Urothelium cell line (cell line): ENCODE measurements around the gene PSEN2.
A peak's percentile ranks its signal among the peaks of the same experiment; 100 is the strongest.
"Not testable (repeated sequence)": the region's sequence is repeated elsewhere in the genome, so short reads cannot be mapped to it uniquely, and the experiment has no call there.

Experiments
- DNase-seq: peaks from one replicate; pipeline ENCODE4 v3.0.0; 2011; ENCODE audit warnings: low spot score, mixed read lengths
- FAIRE-seq: peaks from 2 replicates; lab custom pipeline; 2011; peaks lifted over from hg19 to GRCh38; lab: Jason Lieb, UNC

The PSEN2 gene

DNA sequence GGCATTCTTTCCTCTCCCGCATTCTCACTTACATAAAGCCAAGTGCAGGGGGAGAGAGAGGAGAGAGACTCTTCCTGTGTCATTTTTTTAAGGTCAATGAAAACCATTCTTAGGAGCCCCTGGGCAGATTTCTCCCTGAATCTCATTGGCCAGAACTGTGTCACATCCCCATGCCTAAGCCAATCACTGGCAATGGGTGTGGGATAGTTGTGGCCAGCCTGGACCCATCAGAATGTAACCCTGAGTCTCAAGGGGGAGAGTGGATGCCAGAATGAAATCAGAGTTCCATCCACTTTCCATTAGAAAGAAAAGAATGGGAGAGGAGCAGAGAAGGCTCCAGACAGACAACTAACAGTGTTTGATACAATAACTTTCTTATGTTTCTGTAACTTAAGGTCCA, 38.5 kb downstream of the PSEN2 start:
- FAIRE-seq (no peak), DNase-seq (no peak)

DNA sequence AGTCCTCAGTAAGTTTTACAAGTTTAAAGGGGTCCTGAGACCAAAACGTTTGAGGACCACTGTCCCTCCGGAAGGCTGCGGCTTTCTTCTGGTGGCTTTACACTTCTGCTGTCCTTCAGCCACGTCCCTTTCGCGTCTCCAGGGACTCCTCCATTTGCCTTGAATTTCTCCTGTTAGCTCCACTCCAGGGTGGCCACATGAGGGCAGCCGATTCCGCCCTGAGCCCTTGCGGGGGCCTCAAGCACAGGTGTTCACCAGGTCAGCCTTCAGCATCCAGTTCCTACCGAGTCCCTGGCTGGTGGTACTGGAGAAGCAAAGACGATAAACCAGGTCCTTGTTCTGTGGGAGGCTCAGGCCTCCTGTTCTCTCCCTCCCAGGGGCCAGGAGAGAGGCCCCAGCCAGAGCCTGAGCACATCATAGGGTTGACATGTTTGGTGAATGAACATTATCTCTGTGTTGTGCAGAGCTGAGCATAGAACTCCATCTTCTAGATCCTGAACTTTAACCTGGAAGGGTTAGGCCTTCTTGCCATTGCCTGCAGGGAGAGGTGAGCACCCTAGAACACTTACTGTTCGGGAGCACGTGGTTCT, 42.3 kb downstream of the PSEN2 start:
- DNase-seq: peak; percentile 13
- FAIRE-seq: no peak

DNA sequence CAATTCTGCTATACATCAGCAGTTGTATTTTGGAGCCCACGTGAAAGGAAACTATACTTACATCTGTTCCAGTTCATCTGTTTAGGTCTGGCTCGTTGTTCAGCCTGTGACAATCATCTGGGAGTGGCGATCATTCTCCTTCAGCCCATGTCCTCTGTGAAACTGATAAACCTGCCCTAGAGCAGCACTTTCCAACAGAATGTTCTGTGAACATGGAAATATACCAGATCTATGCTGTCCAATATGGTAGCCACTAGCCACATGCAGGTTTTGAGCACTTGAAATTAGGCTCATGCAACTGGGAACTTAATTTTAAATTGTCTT, 45.2 kb downstream of the PSEN2 start:
- no peak for FAIRE-seq
- DNase-seq: no peak

DNA sequence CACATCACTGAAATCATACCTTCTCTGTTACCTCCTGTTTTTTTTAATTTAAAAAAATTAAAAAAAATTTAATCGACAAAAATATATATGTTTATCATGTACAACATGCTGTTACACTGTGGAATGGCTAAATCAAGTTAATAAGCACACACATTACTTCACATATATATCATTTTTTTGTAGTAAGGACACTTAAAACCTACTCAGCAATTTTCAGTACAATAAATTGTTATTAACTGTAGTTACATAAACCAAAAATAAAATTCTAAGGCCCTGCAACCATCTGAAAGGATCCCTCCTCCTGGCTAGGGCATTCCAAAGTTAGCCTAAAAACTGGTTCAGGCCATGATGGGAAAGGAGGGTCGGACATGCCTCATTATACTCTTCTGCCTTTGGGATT, 46.1 kb downstream of the PSEN2 start:
- FAIRE-seq (no peak), DNase-seq (no peak)

DNA sequence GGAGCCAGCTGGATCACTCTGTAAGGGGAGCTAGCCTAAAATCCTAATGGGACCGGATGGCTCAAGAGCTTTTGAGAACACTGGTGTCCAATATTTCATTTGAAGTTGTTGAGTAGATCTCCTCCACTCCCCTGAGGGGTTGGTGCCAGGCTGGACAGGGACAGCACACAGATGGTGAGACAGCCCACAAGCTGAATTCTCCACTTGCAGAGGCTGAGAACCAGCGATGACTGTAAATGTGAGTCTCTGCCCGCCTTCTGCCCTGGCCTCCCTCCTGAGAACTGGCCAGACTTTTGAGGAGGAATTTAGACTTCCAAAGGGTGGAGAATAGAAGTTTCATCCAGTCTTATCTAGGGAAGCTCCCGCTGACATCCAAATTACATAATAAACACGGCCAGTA, 49.2 kb downstream of the PSEN2 start:
- DNase-seq (no peak), FAIRE-seq (no peak)

DNA sequence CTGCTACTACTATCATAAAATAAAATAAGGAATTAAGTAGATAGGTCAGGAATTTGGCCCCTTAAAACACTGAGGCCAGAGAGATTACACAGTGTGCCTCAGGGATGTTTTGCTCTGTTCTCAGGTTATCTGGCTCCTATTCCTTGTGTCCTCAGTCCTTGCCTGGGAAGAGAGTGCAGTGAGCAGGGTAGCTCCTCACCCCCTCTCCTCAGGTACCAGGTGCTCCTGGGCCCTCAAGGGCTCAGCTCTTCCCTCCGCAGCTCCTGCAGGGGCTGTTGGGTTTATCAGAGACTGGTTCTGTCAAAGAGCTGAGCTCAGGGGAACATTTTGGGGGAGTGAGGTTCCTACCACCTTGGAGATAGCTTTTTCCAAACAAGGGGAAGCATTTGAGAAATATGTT, 49.6 kb downstream of the PSEN2 start:
- DNase-seq: no peak
- FAIRE-seq: no peak

DNA sequence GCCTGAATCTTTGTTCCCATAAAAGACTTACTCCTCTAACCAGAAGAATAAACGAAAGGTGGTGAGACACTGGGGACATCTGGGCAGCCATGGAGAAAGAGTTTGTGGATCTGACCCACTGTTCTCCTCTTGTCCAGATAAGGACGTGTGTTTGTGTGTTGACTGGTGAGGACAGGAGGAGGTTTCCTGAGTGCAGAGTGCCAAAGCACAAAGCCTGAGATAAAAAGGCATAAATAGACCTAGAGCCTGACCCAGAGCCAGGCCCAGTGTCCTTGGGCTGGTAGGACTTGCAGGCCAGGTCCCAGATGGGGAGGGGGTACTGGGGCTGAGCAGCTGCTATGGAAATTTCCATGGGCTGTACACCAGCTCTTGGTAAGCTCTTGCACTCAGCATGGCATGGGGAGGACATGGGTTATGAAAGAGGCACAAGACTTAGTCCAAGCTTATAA, 50.1 kb downstream of the PSEN2 start:
- no peak for FAIRE-seq
- DNase-seq: no peak

DNA sequence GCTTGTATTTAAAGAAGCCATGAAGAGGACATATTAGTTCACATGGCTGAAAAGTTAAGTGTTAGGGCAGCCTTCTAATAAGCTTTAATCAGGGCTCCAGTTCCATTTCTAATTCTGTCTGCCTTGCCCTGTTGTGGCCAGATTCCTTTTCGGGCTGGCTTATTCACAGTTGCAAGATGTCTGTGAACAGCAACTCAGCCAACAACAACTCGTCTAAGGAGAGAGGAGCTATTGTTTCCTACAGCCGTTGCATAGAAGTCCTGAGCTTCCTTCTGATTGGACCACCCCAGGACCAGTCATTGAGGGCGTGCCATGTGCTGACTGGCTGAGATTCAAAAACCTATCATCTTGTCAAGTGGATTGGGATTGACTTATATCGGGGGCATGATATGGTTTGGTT, 51.1 kb downstream of the PSEN2 start:
- FAIRE-seq (no peak), DNase-seq (no peak)

DNA sequence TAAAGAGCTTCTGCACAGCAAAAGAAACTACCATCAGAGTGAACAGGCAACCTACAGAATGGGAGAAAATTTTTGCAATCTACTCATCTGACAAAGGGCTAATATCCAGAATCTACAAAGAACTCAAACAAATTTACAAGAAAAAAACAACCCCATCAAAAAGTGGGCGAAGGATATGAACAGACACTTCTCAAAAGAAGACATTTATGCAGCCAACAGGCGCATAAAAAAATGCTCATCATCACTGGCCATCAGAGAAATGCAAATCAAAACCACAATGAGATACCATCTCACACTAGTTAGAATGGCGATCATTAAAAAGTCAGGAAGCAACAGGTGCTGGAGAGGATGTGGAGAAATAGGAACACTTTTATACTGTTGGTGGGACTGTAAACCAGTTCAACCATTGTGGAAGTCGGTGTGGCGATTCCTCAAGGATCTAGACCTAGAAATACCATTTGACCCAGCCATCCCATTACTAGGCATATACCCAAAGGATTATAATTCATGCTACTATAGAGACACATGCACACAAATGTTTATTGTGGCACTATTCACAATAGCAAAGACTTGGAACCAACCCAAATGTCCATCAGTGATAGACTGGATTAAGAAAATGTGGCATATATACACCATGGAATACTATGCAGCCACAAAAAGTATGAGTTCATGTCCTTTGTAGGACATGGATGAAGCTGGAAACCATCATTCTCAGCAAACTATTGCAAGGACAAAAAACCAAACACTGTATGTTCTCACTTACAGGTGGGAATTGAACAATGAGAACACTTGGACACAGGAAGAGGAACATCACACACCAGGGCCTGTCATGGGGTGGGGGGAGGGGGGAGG, 59.1 kb downstream of the PSEN2 start:
- not testable (repeated sequence) for FAIRE-seq

DNA sequence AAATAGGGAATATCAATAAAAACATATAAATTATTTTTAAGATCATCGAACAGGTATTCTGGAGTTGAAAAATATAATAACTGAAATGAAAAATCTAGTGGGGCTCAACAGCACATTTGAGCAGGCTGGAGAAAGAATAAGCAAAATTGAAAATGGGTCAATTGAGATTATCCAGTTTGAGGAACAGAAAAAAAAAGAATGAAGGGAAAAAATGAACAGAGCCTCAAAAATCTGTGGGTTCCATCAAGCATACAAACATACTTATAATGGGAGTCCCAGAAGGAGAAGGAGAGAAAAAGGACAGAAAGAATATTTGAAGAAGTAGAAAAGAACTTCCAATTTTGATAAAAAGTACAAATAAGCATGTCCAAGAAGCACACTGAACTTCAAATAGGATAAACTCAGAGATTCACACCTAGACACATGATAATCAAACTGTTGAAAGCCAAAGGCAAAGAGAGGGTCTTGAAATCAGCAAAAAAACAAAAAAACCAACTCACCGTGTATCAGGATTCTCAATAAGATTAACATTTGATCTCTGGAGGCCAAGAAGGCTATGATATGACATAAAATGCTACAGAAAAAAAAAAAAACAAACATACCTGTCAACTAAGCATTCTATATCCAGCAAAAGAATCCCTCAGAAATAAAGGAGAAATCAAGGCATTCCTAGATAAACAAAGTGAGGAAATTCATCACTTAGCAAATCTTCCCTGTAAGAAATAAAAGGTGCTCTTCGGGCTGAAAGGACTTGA, 64.2 kb downstream of the PSEN2 start:
- DNase-seq (no peak), FAIRE-seq (no peak)

More for the DNA sequence above, 59.1 kb downstream of the PSEN2 start:
- DNase-seq: not testable (repeated sequence)

DNA sequence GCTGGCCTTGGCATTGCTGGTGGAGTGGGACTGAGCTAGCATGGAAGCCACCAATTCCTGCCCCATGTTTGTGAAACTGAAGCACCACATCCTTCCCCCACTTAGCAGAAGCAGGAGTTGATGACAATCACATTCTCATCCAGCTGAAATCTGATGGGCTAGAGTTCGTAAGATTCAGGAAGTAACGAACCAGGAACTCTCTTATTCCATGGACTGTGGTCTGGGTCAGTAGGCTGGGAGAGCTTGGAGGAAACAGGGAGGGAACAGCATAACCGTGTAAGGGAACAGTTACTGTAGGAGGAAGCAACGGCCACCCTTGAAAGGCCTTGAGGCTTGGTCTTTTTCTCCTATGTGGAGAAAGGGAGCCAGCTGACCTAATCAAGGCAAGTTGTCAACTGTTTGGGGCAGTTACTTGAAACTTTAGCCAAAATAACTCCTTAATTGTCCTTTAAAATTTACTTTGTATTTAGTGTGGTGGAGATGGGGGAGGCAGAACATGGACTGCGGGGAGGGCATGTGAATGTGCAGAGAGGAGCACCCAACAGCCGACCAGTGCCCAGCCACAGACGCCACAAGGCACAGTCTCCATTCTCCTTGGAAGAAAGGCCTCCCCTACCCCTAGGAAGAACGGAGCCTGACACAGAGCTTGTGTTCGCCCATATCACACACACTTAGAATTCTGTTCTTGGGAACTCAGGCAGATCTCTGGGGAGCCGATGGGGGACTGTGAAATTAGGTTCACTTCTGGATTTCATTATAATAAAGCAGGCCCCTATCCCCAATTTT, 67.7 kb downstream of the PSEN2 start:
- DNase-seq (no peak), FAIRE-seq (no peak)

DNA sequence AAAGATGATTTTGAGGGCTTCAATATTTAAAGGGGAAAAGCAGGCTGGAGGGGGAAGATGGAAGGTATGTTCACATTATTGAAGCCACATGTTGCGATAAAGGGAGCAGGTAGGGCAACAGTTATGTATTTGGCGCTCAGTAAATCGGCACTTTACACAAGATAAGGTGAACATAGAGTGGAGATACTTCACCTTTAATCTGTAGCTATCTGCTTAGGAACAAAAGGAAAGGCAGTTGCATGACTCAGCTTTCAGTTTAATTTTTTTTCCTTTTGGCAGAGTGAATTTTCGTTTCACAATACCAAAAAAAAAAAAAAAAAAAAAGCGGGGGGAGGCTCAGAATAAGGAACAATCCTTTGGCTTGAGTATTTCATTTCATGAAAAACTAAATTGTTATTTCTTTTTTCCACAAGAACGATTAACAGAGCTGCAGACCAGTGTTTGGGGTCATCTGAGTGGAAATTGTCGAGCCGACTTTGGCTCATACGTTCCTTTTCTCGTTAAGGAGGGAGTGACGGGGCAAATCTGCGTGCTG, 68.6 kb downstream of the PSEN2 start:
- no peak for FAIRE-seq

DNA sequence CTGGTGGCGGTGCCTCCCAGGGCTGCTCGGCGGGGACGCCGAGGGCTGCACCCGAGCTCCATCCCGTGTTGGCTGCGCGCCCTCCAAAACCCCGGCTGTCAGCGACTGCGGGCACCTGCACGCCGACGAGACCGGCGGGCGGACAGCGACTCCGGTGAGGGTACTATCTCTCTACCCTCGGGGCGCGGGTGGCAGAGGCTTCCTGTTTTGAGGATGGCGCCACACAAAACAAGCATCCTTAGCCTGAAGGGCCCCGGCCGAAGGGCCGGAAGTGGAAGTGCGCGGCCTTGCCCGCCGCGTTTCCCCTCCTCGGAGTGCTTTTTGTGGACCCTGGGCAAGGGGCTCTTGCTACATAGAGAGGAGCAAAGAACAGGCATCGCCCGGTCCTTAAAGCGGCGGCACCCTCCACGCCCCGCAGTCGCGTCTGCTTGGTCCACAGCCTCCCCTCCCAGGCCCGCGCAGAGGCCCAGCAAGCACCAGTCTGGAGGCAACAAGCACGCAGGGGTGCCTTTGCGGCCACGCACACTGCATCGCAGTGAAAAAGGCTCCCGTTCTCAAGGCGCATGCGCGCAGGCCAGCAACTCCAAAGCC, 69.1 kb downstream of the PSEN2 start:
- peak; percentile 54 for DNase-seq
- no peak for FAIRE-seq

More for the DNA sequence above, 68.6 kb downstream of the PSEN2 start:
- DNase-seq: no peak

DNA sequence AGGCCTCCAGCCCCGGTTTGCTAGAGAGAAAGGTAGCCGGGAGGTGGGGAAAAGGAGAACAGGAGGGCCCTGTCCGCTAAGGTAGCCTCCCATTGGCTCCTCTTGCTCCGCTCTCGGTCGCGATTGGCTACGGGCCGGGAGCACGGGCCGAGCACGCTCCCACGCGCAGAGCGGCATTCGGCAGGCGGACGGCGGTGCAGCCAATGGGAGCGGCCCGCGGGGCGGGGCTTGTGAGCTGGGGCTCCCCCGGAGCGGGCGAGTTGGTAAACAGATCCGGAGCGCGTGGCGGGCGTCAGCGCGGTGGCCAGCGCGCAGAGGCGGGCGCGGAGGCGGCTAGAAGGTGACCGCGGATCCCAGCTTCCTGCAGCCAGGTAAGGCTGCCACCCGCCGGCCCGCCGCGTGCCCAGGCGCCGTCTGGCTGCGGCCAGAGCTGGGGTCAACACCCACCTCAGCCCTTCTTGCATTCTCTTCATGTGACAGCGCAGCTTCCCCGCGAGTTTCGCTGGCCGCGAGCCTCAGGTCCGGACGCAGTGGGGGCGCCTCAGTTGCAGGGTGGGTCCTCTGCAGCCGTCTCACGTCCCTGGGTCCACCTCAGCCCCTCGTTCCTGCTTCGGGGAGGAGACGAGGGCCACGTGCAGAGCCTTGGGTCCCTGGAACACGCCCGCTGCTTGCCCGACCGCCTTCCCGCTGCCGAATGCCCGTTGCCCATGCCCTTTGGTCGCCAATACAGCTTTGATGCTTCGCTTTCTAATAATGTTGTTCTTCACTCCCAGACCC, 69.8 kb downstream of the PSEN2 start, which contains the start of gene COQ8A:
Gene COQ8A (plus strand): TSS at position 266 of the 777 bp plus-strand sequence. CDS start 21,092 bp downstream, outside the sequence.
- FAIRE-seq (peak; percentile 77), DNase-seq (peak; percentile 99)

DNA sequence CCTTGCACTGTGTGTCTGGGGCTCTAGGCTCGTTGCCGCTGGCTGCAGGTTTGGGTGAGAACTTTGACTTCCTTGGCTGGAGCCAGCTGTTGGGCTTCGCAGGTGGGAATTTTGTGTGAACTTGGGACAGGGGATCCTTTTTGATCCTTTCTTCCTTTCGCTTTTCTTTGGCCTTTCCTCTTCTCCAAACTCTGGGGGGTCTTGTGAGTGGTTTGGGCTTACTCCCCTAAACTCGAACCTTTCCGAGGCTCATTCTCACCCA, 70.3 kb downstream of the PSEN2 start:
- no peak for DNase-seq
- no peak for FAIRE-seq

DNA sequence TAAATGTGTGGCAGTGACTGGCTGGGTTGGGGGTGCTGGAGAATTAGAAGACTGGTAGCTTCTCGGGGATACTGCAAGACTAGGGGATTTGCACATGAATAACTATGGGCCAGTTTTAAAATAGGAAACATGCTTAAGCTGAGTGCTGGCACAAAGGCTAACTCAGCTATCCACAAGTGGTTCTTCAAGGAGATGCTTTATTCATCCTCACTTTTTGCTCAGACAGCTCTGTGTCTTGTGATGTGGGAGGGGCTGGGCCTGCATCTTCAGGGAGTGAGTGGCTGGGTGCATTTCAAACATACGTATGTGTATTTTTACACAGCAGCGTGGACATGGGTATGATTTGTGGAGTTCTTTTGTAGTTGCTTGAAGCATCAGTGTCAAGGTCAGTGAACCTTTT, 72.0 kb downstream of the PSEN2 start:
- DNase-seq (no peak), FAIRE-seq (no peak)

DNA sequence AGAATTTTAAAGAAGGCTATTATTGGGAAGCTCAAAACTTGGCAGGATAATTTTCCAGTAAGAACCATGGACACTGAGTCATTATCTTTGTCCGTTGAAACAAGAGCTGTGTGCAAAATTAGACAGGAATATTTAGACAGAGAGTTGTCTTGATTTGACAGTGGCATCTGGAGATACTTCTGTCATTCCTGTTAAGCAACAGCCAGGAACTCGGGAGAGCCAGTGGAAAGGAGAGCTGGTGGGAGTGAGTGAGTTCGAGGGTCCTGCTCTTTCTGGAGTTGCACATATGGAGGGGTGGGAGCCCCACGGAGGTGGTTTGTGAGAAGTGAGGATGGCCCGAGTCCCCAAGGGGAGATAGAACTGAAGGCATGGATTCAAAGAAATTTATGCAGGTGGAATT, 72.7 kb downstream of the PSEN2 start:
- FAIRE-seq (no peak), DNase-seq (no peak)

DNA sequence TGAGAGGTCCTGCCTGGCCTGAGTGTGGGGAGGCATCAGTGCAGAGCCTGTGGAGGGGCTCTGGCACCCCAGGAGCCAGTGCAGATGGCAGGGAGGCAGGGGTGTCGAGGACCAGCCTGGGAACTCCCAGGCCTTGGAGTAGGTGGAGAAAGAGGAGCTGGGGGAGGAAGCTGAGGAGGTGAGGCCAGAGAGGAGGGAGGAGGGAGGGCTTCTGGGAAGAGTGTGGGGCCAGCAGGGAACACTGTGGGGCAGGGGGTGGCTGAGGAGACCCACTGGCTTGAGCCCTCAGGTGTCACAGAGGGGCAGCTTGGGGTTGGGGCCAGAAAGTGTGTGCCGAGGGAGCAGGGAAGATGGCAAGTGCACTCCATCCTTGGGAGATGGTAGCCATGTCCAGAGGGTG, 73.5 kb downstream of the PSEN2 start:
- FAIRE-seq (no peak), DNase-seq (no peak)

DNA sequence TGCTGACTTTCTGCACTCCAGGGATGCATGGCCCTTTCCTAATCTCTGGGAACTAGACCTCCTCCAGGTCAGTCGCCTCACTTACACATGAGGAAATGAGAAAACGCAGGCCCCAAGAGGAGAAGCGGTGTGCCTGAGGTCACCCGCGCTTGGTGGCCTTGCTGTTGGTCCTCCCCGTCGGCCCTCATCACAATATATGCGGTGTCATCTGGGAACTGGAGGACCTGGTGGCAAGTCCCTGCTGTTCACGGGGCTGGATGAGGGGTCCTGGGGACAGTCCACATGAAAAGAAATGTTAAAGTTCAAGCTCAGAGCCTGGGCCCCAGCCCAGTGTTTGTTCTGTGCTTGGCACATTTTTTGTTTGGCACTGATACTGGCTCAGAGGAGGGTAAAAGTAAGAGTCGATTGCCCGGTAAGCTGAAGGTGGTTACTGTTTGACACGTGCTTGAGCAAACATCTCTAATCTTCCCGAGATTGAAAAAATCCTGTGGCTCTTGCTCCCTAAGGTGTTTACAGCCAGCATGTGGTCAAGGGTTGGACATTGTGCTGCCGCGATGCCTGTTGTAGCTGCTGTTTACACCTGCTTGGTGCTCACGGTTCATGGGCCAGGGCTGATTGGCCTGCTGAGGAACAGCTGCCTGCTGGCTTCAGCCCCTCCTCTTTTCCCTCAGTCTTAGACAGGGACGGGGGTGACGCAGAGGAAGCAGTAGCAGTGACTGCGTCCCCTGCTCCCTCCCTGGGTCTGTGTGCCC, 74.9 kb downstream of the PSEN2 start:
- FAIRE-seq (no peak), DNase-seq (no peak)
